H1 (cell line): Measurements from ENCODE around the gene PRCP. TPM values are rescaled to one million over a fixed set of nuclear protein-coding genes. Genes with fewer than 3 reads are reported as not detected.

Source experiments
- CTCF ChIA-PET: fragments of 300-600 bp; sonication (Branson Sonifier 250); formaldehyde crosslinking; loops from one replicate; lab custom pipeline; 2021; ENCODE audit not compliant: partially characterized antibody; lab: Charles Lee
- POLR2A ChIA-PET: fragments of 300-600 bp; sonication (Branson Sonifier 250); formaldehyde crosslinking; loops from one replicate; lab custom pipeline; 2021; ENCODE audit warnings: inconsistent platforms; ENCODE audit not compliant: partially characterized antibody; lab: Charles Lee
- DNase-seq, 2 experiments: peaks; one replicate each; pipeline versions ENCODE4 v3.0.0 to v3.0.0-alpha.2; 2010 to 2022; ENCODE audit warnings: low spot score in 2 of 2, low read depth in 1 of 2, mixed read lengths in 1 of 2
- FAIRE-seq: peaks from 2 replicates; lab custom pipeline; 2011; peaks lifted over from hg19 to GRCh38; lab: Jason Lieb, UNC
- H2AFZ ChIP-seq: 2 replicates; pipeline ENCODE4 v1.8.1; 2012; ENCODE audit warnings: low read length, inconsistent platforms
- H2AK5ac ChIP-seq: 2 replicates; pipeline ENCODE4 v1.6.1; 2013; ENCODE audit warnings: low read depth, low read length
- H2BK120ac ChIP-seq: replicated peaks from 2 replicates; pipeline ENCODE3; 2013; ENCODE audit warnings: low read depth, low read length, inconsistent platforms
- H2BK12ac ChIP-seq: 2 replicates; pipeline ENCODE4 v1.6.1; 2013; ENCODE audit warnings: low read depth, low read length
- H2BK15ac ChIP-seq: 2 replicates; pipeline ENCODE4 v1.6.1; 2013; ENCODE audit warnings: low read length
- H2BK20ac ChIP-seq: 2 replicates; pipeline ENCODE4 v1.6.1; 2013; ENCODE audit warnings: low read length
- H2BK5ac ChIP-seq: 2 replicates; pipeline ENCODE4 v1.6.1; 2013; ENCODE audit warnings: low read depth, low read length
- H3K14ac ChIP-seq: 2 replicates; pipeline ENCODE4 v1.6.1; 2013; ENCODE audit warnings: inconsistent platforms; ENCODE audit not compliant: insufficient read length
- H3K18ac ChIP-seq: 2 replicates; pipeline ENCODE4 v1.6.1; 2013; ENCODE audit warnings: low read length; ENCODE audit errors: extremely low read depth
- H3K23ac ChIP-seq: 2 replicates; pipeline ENCODE4 v1.6.1; 2013; ENCODE audit warnings: inconsistent platforms; ENCODE audit not compliant: insufficient read length
- H3K23me2 ChIP-seq: 2 replicates; pipeline ENCODE4 v1.6.1; 2013; ENCODE audit warnings: low read depth, low read length
- H3K27ac ChIP-seq: 2 replicates; pipeline ENCODE4 v1.6.1; 2011; ENCODE audit warnings: low read depth, low read length, inconsistent platforms
- H3K27me3 ChIP-seq, 4 experiments: replicated peaks in 1 of 4; 1 replicate in 1 of 4; 2 replicates in 3 of 4; pipeline versions ENCODE4 v1.6.1 to v1.8.1; 2011 to 2013; ENCODE audit warnings: low read length in 3 of 4, mild to moderate bottlenecking in 3 of 4, inconsistent platforms in 2 of 4, mixed read lengths in 2 of 4, moderate library complexity in 1 of 4; ENCODE audit not compliant: control insufficient read depth in 3 of 4, insufficient read depth in 3 of 4; ENCODE audit errors: extremely low read depth in 1 of 4
- H3K36me3 ChIP-seq, 4 experiments: 2 replicates each; pipeline versions ENCODE4 v1.6.1 to v1.8.1; 2011 to 2013; ENCODE audit warnings: mild to moderate bottlenecking in 4 of 4, low read length in 3 of 4, moderate library complexity in 2 of 4, control low read depth in 1 of 4, inconsistent platforms in 1 of 4; ENCODE audit not compliant: insufficient read depth in 4 of 4, control insufficient read depth in 2 of 4
- H3K4ac ChIP-seq: replicated peaks from 2 replicates; pipeline ENCODE3; 2013; ENCODE audit warnings: low read length, low read depth, mixed read lengths, inconsistent platforms; ENCODE audit not compliant: insufficient read length
- H3K4me1 ChIP-seq, 4 experiments: replicated peaks in 1 of 4; 1 replicate in 1 of 4; 2 replicates in 3 of 4; pipeline versions ENCODE4 v1.6.1 to v1.8.1; 2011 to 2013; ENCODE audit warnings: low read length in 3 of 4, inconsistent platforms in 2 of 4, mixed read lengths in 1 of 4; ENCODE audit not compliant: insufficient read depth in 4 of 4, control insufficient read depth in 3 of 4
- H3K4me2 ChIP-seq, 2 experiments: 2 replicates each; pipeline versions ENCODE4 v1.6.1 to v1.8.1; 2011 to 2013; ENCODE audit warnings: low read depth in 2 of 2, low read length in 2 of 2, control low read depth in 1 of 2, inconsistent platforms in 1 of 2, mild to moderate bottlenecking in 1 of 2; ENCODE audit not compliant: insufficient read depth in 1 of 2
- H3K4me3 ChIP-seq, 4 experiments: fragments of 200-600, 300-600 bp in 1 of 4; sonication (generic), shearing (Covaris generic), sonication (Bioruptor Twin) in 1 of 4; 2 replicates each; pipeline versions ENCODE4 v1.5.1 to v1.8.1; 2011 to 2016; ENCODE audit warnings: low read length in 4 of 4, low read depth in 3 of 4, control low read depth in 2 of 4, inconsistent platforms in 2 of 4, mild to moderate bottlenecking in 2 of 4, mixed read lengths in 1 of 4, moderate library complexity in 1 of 4; ENCODE audit not compliant: insufficient read depth in 2 of 4; ENCODE audit errors: extremely low read depth in 1 of 4
- H3K56ac ChIP-seq: replicated peaks from 2 replicates; pipeline ENCODE3; 2013; ENCODE audit warnings: low read depth, mild to moderate bottlenecking, mixed read lengths, low read length, inconsistent platforms; ENCODE audit not compliant: insufficient read length
- H3K79me1 ChIP-seq: 2 replicates; pipeline ENCODE4 v1.6.1; 2013; ENCODE audit warnings: low read depth, low read length, control low read depth
- H3K79me2 ChIP-seq, 2 experiments: 2 replicates each; pipeline versions ENCODE4 v1.6.1 to v1.8.1; 2012 to 2013; ENCODE audit warnings: low read length in 2 of 2, mild to moderate bottlenecking in 2 of 2, inconsistent platforms in 1 of 2; ENCODE audit not compliant: insufficient read depth in 2 of 2, control insufficient read depth in 1 of 2
- H3K9ac ChIP-seq, 4 experiments: replicated peaks in 1 of 4; 1 replicate in 1 of 4; 2 replicates in 3 of 4; pipeline versions ENCODE4 v1.6.1 to v1.8.1; 2011 to 2013; ENCODE audit warnings: low read depth in 3 of 4, low read length in 3 of 4, control low read depth in 2 of 4, mild to moderate bottlenecking in 2 of 4, moderate library complexity in 2 of 4, inconsistent platforms in 1 of 4; ENCODE audit errors: extremely low read depth in 1 of 4
- H3K9me3 ChIP-seq, 2 experiments: 2 replicates each; pipeline versions ENCODE4 v1.6.1 to v1.8.1; 2012 to 2013; ENCODE audit warnings: mild to moderate bottlenecking in 2 of 2, moderate library complexity in 2 of 2, control low read depth in 1 of 2, inconsistent platforms in 1 of 2, low read depth in 1 of 2, low read length in 1 of 2, mixed read lengths in 1 of 2; ENCODE audit not compliant: insufficient read depth in 2 of 2
- H4K20me1 ChIP-seq, 2 experiments: replicated peaks in 1 of 2; 2 replicates each; pipeline versions ENCODE3 to v1.8.1; 2011 to 2013; ENCODE audit warnings: inconsistent platforms in 2 of 2, low read length in 2 of 2, mild to moderate bottlenecking in 1 of 2; ENCODE audit not compliant: insufficient read depth in 2 of 2, control insufficient read depth in 1 of 2
- H4K5ac ChIP-seq: 2 replicates; pipeline ENCODE4 v1.6.1; 2013; ENCODE audit warnings: low read length, low read depth, mixed read lengths, inconsistent platforms; ENCODE audit not compliant: insufficient read length
- H4K8ac ChIP-seq: 2 replicates; pipeline ENCODE4 v1.8.0; 2013; ENCODE audit warnings: mild to moderate bottlenecking, moderate library complexity, low read length, inconsistent platforms; ENCODE audit not compliant: insufficient read depth; ENCODE audit errors: extremely low read depth
- H4K91ac ChIP-seq: replicated peaks from 2 replicates; pipeline ENCODE3; 2013; ENCODE audit warnings: low read length, mixed read lengths, inconsistent platforms; ENCODE audit not compliant: insufficient read length
- CBX5 ChIP-seq: fragments of 300-800, 300-1000 bp; sonication (generic); IDR thresholded peaks from 2 replicates; pipeline ENCODE4 v1.7.1; 2016; ENCODE audit warnings: antibody characterized with exemption, low read length, low read depth
- MAFK ChIP-seq: IDR thresholded peaks from 2 replicates; pipeline ENCODE4 v1.6.1; 2012; ENCODE audit warnings: low read depth, mild to moderate bottlenecking, improper control_type of control experiment, low read length
- POU5F1 ChIP-seq: IDR thresholded peaks from 2 replicates; pipeline ENCODE4 v1.6.1; 2011; ENCODE audit warnings: low read depth, mild to moderate bottlenecking, low read length, moderate library complexity
- RFX5 ChIP-seq: IDR thresholded peaks from 2 replicates; pipeline ENCODE4 v1.6.1; 2011; ENCODE audit warnings: low read depth, low read length, improper control_type of control experiment, borderline replicate concordance
- WGBS, 2 experiments: shearing (Covaris generic) in 1 of 2; methylation state at CpG; one replicate each; pipeline versions ENCODE4 v1.1.6 to v1.1.7; 2013 to 2015; ENCODE audit warnings: low lambda C conversion rate in 2 of 2, mixed read lengths in 2 of 2, inconsistent platforms in 1 of 2, low coverage in 1 of 2, missing lambda C conversion rate in 1 of 2; ENCODE audit not compliant: insufficient replicate concordance in 2 of 2, insufficient coverage in 1 of 2, insufficient read length in 1 of 2; ENCODE audit errors: extremely low coverage in 1 of 2, missing lambda C conversion rate in 1 of 2; 5-methylcytosine and 5-hydroxymethylcytosine counted together
- polyA plus RNA-seq, 7 experiments: library from polyadenylated mRNA; depleted of rRNA in 3 of 7; stranded (reverse) in 5 of 7; unstranded in 2 of 7; fragments of >200 nt in 5 of 7; fragments of 200-250 nt in 2 of 7; gene quantifications; 1 replicate in 5 of 7; 2 replicates in 1 of 7; 4 replicates in 1 of 7; pipeline versions ENCODE4 v1.2.1 to v1.2.3, GENCODE V29; 2011 to 2013; ENCODE audit warnings: missing spikeins in 2 of 7, mixed read lengths in 2 of 7
- total RNA-seq: library from RNA; stranded (reverse); fragmentation: NEBNext Ultra II Directional; extraction: Animal tissue kit (Norgen Biotek cat#: 25700); gene quantifications from 2 replicates; pipeline ENCODE4 v1.2.1, GENCODE V29; 2021

PRCP gene
- total and polyA plus RNA-seq, 2 of the 8 experiments (the other 6 are each of a cell fraction or from before 2014, with no cell fraction given), result 63.8 to 84.4 TPM

DNA sequence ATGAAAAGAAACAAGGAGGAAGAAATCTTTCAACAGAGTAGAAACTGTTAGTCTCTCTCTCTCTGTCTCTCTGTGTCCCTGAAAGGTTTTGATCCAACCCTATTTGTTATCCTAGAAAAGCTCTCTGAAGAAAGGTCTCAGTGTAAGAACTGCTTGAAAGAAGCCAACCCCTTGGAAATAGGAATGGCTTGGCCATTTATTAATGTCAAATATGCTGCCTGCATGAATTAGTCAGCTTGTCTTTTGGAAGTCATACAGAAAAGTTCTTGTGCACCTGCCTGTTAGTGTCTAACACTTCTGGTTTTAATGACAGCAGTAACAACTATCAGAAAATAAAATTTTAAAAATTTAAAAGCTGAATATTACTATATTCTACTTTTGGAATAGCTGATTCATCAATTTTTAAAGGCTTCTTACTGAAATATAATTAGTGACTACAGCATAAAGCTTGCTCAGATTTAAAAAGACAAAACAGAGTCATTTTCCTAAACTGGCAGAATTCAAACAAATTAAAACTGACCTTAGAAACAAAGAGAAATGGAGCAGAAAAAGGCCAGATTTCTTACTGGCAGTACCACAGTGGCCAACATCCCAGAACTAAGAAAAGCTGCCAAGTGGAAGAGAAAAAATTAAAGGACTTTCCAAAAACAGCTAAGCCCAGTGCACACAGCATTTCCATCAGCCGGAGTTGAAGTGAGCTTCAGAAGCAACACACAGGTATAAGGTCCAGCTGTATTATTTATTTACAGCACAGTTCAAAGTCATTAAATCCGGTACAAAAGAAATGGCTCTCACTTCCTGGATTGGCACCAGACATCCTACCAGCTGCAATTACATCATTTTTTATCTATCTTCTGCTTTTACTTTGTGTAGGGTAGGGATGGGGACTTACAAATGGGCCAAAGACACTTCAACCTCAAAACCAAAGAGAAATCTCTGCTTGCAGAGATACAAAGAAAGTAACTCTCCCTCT, 76.3 kb downstream of the PRCP start:
- 91% methylated on average over 2 of the region's 2 CpGs; no CpG with 5 or more reads in 1 of the 2 experiments for WGBS, 2 experiments
- no peak for FAIRE-seq
- no peak overlapping the region for H4K91ac ChIP-seq
- no peak overlapping the region for H2BK15ac ChIP-seq
- no peaks in the 10 kb centered on the region for H3K23me2 ChIP-seq
- H2BK12ac ChIP-seq, result no peak overlapping the region
- no peak overlapping the region for H2BK5ac ChIP-seq
- H3K27me3 ChIP-seq, result peaks cover 0 to 1% (median 0%) of the 10 kb centered on the region in 4 experiments; a peak in 1 of 7 replicates
- H2BK20ac ChIP-seq, result no peak overlapping the region
- no peak overlapping the region for H4K8ac ChIP-seq
- H3K14ac ChIP-seq, result no peak overlapping the region
- H4K20me1 ChIP-seq, result no peaks in the 10 kb centered on the region
- no peak overlapping the region for H3K9ac ChIP-seq
- no peak overlapping the region for H3K23ac ChIP-seq
- ChIA-PET POLR2A (interaction anchor here (1.0 to 1.6 kb wide), 2 partner anchors 78 to 86 kb away, joined by 3 read pairs; partner anchors contain the start of gene DDIAS), CTCF (interaction anchor here (0.6 to 2.5 kb wide), 9 partner anchors 9 to 128 kb away, joined by 3 to 9 read pairs (median 3); partner anchors contain the start of gene FAM181B)
- peaks cover 0 to 5% (median 0%) of the 10 kb centered on the region in 4 experiments; a peak in 1 of 8 replicates for H3K36me3 ChIP-seq
- H3K4me1 ChIP-seq, result no peaks in the 10 kb centered on the region
- H3K9me3 ChIP-seq, result no peaks in the 10 kb centered on the region
- no peak overlapping the region for H3K18ac ChIP-seq
- no peak for DNase-seq
- no peak overlapping the region for H3K56ac ChIP-seq
- no peak overlapping the region for H4K5ac ChIP-seq
- no peak overlapping the region for H3K4me2 ChIP-seq
- no peaks in the 10 kb centered on the region for H3K79me2 ChIP-seq
- no peaks in the 10 kb centered on the region for H3K79me1 ChIP-seq
- H2BK120ac ChIP-seq, result no peak overlapping the region
- no peak overlapping the region for H3K4me3 ChIP-seq
- H3K27ac ChIP-seq, result no peak overlapping the region
- no peak overlapping the region for H3K4ac ChIP-seq
- TF ChIP-seq RFX5 (no peak), MAFK (peak; percentile 47; the same call in 1 of the 2 replicates), POU5F1 (no peak), CBX5 (no peak)
- TF ChIP-seq, all 59 proteins: peak for 1
- H2AFZ ChIP-seq, result no peak overlapping the region
- H2AK5ac ChIP-seq, result no peak overlapping the region
